22Rv1 (cell line): Measurements from ENCODE around the gene GH1.
"Not testable (repeated sequence)": the region's sequence is repeated elsewhere in the genome, so short reads cannot be mapped to it uniquely, and the experiment has no call there.

ENCODE experiments used
- CTCF ChIP-seq: fragments of 450-650 bp; IDR thresholded peaks from 2 replicates; pipeline ENCODE4 v1.5.1; 2017; ENCODE audit warnings: mild to moderate bottlenecking
- ZFX ChIP-seq: fragments of 450-650 bp; IDR thresholded peaks from 2 replicates; pipeline ENCODE4 v1.6.1; 2017; ENCODE audit warnings: antibody characterized with exemption, borderline replicate concordance

GRCh38 chr17:63922402-63922801, 3.8 kb upstream of the GH1 start:
- TF ChIP-seq CTCF, ZFX: not testable (repeated sequence)
